SW 1271 (cell line): Measurements from ENCODE around the gene FOXP4.

ENCODE experiments used
- DNase-seq, 2 experiments: peaks; one replicate each; lab custom pipeline; 2025; lab: John Stamatoyannopoulos, UW

The FOXP4 gene

GRCh38 chr6:41644297-41644879 lies 98.2 kb downstream of the FOXP4 start:
- no peak for DNase-seq

DNA sequence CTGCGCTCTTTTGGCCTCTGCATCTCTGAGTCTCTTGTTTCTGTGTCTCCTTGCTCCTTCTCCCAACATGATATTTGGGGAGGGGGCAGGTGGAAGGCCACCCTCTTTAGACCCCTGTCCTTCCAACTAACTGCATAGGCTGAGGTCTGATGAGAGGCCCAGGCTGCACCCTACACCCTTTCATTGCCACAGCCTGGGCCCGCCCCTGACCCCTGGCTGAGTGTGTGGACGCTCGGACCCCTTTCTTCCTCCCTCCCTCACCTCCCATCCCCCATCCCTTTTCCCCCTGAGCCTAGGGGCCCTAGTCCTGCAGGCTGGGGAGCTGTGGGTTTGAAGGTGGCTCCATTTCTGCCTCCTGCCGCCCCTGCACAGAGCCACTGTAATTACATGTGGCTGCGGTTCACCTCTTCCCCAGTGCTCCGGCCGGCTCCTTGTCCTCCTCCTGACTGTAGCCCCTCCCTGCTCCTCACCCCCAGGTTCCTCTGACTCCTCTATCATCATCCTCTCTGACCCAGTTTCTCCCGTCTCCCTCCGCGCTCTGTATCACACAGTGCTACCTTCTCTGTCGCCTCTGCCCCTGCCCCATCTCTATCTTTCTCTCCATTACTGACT lies 98.9 kb downstream of the FOXP4 start:
- DNase-seq: no peak

DNA sequence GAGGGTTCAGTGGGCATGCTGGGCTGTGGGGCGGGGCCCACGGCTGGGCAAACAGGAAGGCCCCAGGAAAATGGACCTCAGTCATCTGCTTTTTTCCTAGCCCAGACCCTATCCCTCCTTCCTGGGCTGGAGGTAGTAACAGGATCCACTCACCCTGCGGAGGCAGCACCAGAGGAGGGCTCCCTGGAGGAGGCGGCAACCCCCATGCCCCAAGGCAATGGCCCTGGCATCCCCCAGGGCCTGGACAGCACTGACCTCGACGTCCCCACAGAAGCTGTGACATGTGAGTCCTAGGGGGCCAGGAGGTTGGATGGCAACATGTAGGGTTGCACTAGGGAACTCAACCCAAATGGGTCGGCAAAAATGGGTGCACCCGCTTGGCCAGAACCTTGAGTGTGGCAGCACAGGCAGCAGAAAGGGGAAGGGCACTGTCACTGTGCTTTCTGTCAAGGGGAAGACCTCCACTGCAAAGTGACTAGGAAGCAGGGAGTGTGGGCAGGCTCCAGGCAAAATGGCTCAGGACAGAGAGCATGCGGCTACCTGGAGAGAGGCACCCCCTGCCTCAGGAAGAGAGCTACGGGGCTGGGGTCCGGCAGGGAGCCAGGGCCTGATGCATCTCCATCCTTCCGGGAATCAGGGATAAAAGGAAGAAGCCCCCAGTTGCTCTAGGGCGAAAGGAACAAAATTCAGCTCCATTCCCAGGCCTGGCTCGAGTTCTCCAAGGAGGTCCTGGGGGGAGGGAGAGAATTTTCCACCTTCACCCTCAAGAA lies 100.0 kb downstream of the FOXP4 start:
- no peak for DNase-seq

GRCh38 chr6:41647061-41647511 lies 100.9 kb downstream of the FOXP4 start:
- DNase-seq: no peak

GRCh38 chr6:41648070-41648585 lies 101.9 kb downstream of the FOXP4 start:
- no peak for DNase-seq

DNA sequence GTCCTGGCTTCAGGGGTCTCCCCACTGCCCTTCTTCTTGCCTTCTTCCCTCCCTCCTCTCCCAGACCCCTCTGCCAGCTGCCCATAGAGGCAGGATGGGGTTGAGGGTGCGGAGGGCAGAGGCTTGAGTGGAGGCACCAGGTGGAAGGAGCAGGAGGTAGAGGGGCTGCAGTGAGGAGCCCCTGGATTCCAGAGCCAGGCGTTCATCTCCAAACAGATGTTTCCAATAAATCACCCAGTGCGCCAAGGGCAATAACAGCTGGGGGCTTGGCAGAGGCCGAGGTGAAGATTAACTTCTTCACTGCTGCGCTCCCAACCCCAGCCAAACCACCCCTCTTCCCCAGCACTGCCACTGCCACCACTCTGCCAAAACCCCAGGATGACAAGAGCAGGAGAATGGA lies 102.7 kb downstream of the FOXP4 start:
- DNase-seq: no peak

DNA sequence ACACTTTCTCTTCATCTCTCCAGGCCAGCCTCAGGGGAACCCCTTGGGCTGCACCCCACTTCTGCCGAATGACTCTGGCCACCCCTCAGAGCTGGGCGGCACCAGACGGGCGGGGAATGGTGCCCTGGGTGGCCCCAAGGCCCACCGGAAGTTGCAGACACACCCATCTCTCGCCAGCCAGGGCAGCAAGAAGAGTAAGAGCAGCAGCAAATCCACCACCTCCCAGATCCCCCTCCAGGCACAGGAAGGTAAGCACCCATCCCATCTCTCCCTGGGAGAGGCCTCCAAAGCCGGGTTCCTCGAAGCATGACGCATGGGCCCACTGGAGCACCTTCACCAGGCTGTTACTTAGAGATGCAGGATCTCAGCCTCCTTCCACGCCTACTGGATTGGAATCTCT lies 103.4 kb downstream of the FOXP4 start:
- DNase-seq: no peak

GRCh38 chr6:41650120-41650519 lies 103.9 kb downstream of the FOXP4 start:
- DNase-seq: no peak

GRCh38 chr6:41651246-41651961 lies 105.2 kb downstream of the FOXP4 start:
- no peak for DNase-seq
